ENCODE measurements around the gene REXO5. TPM values are rescaled to one million over a fixed set of nuclear protein-coding genes. Genes with fewer than 3 reads are reported as not detected.

Gene REXO5
- total RNA-seq, 1 experiment from 2014 or later, result 6.7 TPM

DNA sequence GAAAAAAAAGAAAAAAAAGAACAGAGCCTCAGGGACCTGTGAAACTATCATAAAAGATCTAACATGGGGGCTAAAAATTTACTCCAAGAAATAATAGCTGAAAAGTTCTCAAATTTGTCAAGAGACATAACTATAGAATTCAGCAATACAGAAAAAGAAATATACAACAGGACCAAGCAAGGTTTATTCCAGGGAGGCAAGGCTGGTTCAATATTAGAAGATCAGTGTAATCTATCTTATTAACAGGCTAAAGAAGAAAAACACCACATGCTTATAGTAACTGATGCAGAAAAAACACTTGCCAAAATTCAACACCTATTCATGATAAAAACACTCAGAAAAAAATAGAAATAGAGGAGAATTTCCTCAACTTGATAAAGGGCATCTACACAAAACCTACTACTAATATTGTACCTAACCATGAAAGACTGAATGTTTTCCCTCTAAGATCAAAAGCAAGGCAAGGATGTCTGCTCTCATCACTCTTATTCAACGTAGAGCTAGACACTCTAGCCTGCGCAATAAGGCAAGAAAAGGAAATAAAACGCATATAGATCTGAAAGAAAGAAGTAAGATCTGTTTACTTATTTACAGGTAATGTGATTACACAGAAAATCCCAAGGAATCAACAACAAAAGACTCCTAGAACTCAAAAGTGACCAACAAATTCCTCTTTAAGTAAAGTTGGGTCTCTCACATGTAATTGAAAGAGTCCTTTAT lies 43.8 kb upstream of the REXO5 start:
- Histone ChIP-seq H3K79me1 (ENCODE audit: insufficient read depth, low read depth, low read length, poor library complexity, severe bottlenecking) (no peaks in the 10 kb centered on the region), H3K14ac (ENCODE audit: insufficient read depth, low read length) (no peak overlapping the region), H2BK20ac (ENCODE audit: low read depth, low read length, poor library complexity, severe bottlenecking) (no peak overlapping the region), H4K20me1 (ENCODE audit: control insufficient read depth, insufficient read depth, insufficient read length) (no peaks in the 10 kb centered on the region), H3K27ac (ENCODE audit: insufficient read length, low read depth, low read length) (no peak overlapping the region), H3K4me2 (ENCODE audit: insufficient read depth, insufficient read length, low read length) (no peak overlapping the region), H3K18ac (ENCODE audit: insufficient read length, low read depth, low read length) (no peak overlapping the region), H3K9me3 (ENCODE audit: control insufficient read depth, low read depth, low read length) (no peaks in the 10 kb centered on the region), H3K79me2 (ENCODE audit: insufficient read depth, low read length) (no peaks in the 10 kb centered on the region), H4K91ac (ENCODE audit: insufficient read length, low read depth, low read length) (no peak overlapping the region), H3K27me3 (ENCODE audit: insufficient read depth, low read length) (no peaks in the 10 kb centered on the region), H3T11ph (ENCODE audit: low read length) (no peak overlapping the region), H2BK12ac (ENCODE audit: insufficient read length, low read depth, low read length) (no peak overlapping the region), H3K23me2 (ENCODE audit: insufficient read length, low read depth, low read length, poor library complexity, severe bottlenecking) (no peaks in the 10 kb centered on the region), H2AK5ac (ENCODE audit: insufficient read length, low read length) (no peak overlapping the region), H2BK15ac (ENCODE audit: low read depth, low read length) (no peak overlapping the region), H3K23ac (ENCODE audit: insufficient read length, low read depth, low read length) (no peak overlapping the region), H2BK5ac (ENCODE audit: insufficient read length, low read length) (no peak overlapping the region), H3K4ac (ENCODE audit: low read depth, low read length) (no peak overlapping the region), H4K8ac (replicated peaks; ENCODE audit: insufficient read length, low read depth, low read length) (no peak overlapping the region), H3K4me1 (ENCODE audit: insufficient read depth, low read length) (no peaks in the 10 kb centered on the region), H2BK120ac (ENCODE audit: low read depth, low read length, poor library complexity, severe bottlenecking) (no peak overlapping the region), H3K9ac (ENCODE audit: extremely low read depth, insufficient read length, low read length) (no peak overlapping the region), H4K5ac (ENCODE audit: insufficient read length, low read depth, low read length) (no peak overlapping the region), H2AFZ (ENCODE audit: low read length) (no peak overlapping the region), H3K56ac (ENCODE audit: insufficient read length, low read depth, low read length) (no peak overlapping the region)
- no CpG with 5 or more reads among the region's 3 CpGs for WGBS (ENCODE audit: extremely low coverage, insufficient read length, low lambda C conversion rate)
- H3K9me3 Mint-ChIP-seq, result peaks cover 10 to 12% of the 10 kb centered on the region in 2 experiments
- peaks cover 5% of the 10 kb centered on the region for H3K27me3 Mint-ChIP-seq (ENCODE audit: low read depth)
- TF ChIP-seq, protein P1, sequence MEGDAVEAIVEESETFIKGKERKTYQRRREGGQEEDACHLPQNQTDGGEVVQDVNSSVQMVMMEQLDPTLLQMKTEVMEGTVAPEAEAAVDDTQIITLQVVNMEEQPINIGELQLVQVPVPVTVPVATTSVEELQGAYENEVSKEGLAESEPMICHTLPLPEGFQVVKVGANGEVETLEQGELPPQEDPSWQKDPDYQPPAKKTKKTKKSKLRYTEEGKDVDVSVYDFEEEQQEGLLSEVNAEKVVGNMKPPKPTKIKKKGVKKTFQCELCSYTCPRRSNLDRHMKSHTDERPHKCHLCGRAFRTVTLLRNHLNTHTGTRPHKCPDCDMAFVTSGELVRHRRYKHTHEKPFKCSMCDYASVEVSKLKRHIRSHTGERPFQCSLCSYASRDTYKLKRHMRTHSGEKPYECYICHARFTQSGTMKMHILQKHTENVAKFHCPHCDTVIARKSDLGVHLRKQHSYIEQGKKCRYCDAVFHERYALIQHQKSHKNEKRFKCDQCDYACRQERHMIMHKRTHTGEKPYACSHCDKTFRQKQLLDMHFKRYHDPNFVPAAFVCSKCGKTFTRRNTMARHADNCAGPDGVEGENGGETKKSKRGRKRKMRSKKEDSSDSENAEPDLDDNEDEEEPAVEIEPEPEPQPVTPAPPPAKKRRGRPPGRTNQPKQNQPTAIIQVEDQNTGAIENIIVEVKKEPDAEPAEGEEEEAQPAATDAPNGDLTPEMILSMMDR (conservative IDR thresholded peaks at IDR 0.05), result no peak
- no peak overlapping the region for H3K27ac Mint-ChIP-seq
- no peak overlapping the region for H3K4me3 Mint-ChIP-seq
- no peak for DNase-seq
- H3K4me1 Mint-ChIP-seq, result peaks cover 16 to 18% of the 10 kb centered on the region in 2 experiments
- peaks cover 0 to 10% (median 0%) of the 10 kb centered on the region in 3 experiments; a peak in 1 of 7 replicates for H3K36me3 Mint-ChIP-seq (ENCODE audit: insufficient read depth in 1 of 3, low read depth in 3 of 3)

Measured in H9 (cell line).